C4-2B (cell line): ENCODE data around the gene LCN9.
"Not testable (repeated sequence)": the region's sequence is repeated elsewhere in the genome, so short reads cannot be mapped to it uniquely, and the experiment has no call there.

Experiments used
- H3K27ac ChIP-seq: fragments of 450-650 bp; 2 replicates; pipeline ENCODE4 v1.5.1; 2017
- ZFX ChIP-seq: fragments of 450-650 bp; IDR thresholded peaks from 2 replicates; pipeline ENCODE4 v1.6.1; 2017
- TF ChIP-seq, protein P1 (sequence below): fragments of 450-650 bp; conservative IDR thresholded peaks from 2 replicates; pipeline ENCODE4 v1.5.1; 2017; ENCODE audit warnings: mild to moderate bottlenecking

Gene LCN9

GRCh38 chr9:135666534-135667462 is 3.7 kb downstream of the LCN9 start:
- TF ChIP-seq ZFX, result no peak
- TF ChIP-seq, protein P1, sequence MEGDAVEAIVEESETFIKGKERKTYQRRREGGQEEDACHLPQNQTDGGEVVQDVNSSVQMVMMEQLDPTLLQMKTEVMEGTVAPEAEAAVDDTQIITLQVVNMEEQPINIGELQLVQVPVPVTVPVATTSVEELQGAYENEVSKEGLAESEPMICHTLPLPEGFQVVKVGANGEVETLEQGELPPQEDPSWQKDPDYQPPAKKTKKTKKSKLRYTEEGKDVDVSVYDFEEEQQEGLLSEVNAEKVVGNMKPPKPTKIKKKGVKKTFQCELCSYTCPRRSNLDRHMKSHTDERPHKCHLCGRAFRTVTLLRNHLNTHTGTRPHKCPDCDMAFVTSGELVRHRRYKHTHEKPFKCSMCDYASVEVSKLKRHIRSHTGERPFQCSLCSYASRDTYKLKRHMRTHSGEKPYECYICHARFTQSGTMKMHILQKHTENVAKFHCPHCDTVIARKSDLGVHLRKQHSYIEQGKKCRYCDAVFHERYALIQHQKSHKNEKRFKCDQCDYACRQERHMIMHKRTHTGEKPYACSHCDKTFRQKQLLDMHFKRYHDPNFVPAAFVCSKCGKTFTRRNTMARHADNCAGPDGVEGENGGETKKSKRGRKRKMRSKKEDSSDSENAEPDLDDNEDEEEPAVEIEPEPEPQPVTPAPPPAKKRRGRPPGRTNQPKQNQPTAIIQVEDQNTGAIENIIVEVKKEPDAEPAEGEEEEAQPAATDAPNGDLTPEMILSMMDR, result no peak

DNA sequence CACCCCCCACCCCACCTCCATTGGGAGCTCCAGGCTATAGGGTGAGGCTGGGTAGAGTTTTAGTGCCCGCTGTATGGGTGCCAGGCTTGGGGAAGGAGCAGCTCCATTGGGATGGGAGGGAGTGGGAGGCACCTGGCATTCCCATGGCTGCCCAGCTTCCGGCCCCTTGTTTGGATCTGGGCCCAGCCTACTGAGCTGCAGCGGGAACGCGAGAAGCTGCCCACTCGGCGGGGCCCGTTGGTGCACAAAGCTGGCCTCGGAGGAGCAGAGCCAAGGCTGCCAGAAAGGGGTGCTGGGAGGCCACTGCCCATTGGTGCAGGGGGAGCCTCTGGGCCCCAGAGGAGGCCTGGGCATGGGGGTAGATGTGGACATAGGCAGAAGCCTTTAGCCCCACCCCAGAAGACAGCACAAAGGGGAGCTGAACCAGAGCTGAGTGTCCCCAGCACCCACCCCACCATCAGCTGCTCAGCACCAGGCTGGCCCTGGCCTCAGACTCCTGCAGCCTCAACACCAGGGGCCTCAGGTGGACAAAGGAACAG is 4.4 kb downstream of the LCN9 start:
- TF ChIP-seq, protein P1, result no peak
- TF ChIP-seq ZFX, result no peak
- H3K27ac ChIP-seq, result no peak overlapping the region

More at GRCh38 chr9:135666534-135667462, 3.7 kb downstream of the LCN9 start:
- no peak overlapping the region for H3K27ac ChIP-seq

DNA sequence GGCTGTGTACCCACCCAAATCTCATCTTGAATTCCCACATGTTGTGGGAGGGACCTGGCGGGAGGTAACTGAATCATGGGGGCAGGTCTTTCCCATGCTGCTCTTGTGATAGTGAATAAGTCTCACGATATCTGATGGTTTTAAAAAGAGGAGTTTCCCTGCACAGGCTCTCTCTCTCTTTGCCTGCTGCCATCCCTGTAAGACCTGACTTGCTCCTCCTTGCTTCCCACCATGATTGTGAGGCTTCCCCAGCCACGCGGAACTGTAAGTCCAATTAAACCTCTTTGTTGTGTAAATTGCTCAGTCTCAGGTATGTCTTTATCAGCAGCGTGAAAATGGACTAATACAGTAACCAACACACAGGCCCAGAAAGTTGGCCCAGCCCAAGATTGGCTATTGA is 5.9 kb downstream of the LCN9 start:
- not testable (repeated sequence) for H3K27ac ChIP-seq

- no peak for TF ChIP-seq ZFX
- TF ChIP-seq, protein P1, result no peak
- H3K27ac ChIP-seq, result no peak overlapping the region
These were observed 6.6 kb downstream of the LCN9 start for GRCh38 chr9:135669616-135670285.

DNA sequence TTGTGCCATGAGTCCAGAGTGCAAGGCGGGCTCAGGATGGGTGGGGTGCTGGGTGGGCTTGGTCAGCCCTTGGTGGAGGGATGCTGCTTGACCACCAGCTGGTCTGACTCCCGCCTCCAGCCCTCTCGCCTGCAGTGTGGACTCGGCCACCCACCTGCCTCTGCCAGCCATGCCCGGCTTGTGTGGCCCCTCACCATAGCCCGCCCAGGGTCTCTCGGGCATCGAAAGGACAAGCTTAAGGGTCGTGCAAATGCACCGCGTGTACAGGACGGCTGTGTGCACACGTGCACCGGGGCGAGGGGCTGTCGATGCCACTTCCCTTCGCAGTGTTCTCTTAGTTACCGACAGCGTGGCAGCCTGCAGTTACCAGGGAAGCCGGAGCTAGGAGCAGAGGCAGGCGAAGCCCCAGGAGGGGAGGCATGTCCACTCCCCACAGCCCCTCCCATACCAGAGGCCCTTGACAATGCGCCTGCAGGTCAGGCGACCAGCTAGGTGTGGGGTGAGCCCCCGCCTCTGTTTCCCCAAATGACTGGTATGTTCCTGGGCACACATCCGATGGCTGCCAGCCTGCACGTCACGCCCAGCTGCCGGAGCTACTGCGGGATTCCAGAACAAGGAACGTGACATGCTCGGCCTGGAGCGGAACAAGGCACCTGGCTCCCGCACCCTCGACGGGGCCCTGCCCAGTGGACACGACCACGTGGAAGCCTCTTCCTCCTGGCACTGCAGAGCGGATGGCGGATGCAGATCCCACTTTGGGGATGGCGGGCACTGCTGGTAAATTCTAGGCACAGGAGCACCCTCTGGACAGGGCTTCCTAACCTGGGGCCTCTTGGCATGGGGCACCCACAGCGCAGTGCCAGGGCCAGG is 7.8 kb downstream of the LCN9 start:
- H3K27ac ChIP-seq, result no peak overlapping the region
- TF ChIP-seq ZFX, result no peak
- TF ChIP-seq, protein P1, result no peak

DNA sequence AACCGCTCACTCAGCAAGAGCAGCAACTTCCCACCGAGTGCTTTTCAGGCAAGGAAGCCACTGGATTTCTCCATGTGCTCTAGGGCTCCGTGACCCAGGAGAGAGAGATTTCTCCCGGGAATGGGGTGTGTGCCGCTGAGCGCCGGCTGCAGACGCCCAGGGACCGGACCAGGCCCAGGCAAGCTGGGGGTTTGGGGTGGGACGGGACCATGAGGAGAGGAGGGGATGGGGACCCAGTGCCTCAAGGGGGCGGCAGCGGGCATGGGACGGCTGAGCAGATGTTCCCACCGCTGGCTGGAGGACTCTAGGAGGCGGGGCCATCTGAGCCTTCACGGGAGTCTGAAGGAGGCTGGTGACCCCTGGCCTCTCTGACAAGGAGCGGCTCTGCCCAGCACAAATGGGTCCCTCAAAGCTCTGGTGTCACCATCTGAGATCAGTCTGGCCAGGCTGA is 8.5 kb downstream of the LCN9 start:
- no peak for TF ChIP-seq ZFX
- TF ChIP-seq, protein P1, result no peak
- no peak overlapping the region for H3K27ac ChIP-seq

GRCh38 chr9:135672786-135673185 is 9.7 kb downstream of the LCN9 start:
- not testable (repeated sequence) for H3K27ac ChIP-seq

GRCh38 chr9:135673941-135674340 is 10.8 kb downstream of the LCN9 start:
- no peak for TF ChIP-seq ZFX
- TF ChIP-seq, protein P1, result no peak
- H3K27ac ChIP-seq, result no peak overlapping the region
